Liver (tissue), 9 donors: ENCODE measurements around the gene NCDN. TPM values are rescaled to one million over a fixed set of nuclear protein-coding genes. Genes with fewer than 3 reads are reported as not detected.

ENCODE experiments used
- DNase-seq: peaks from one replicate; pipeline ENCODE4 v3.0.0-alpha.2; 2017; ENCODE audit warnings: low spot score
- H3K27ac ChIP-seq, 2 donors: one replicate each; pipeline ENCODE4 v1.7.0; 2013; ENCODE audit warnings: inconsistent platforms in 2 of 2, low read length in 2 of 2, control low read depth in 1 of 2, low read depth in 1 of 2, mild to moderate bottlenecking in 1 of 2
- H3K27me3 ChIP-seq, 4 donors: one replicate each; pipeline versions ENCODE4 v1.6.1 to v1.7.0; 2013; ENCODE audit warnings: low read length in 3 of 4, inconsistent platforms in 1 of 4, mild to moderate bottlenecking in 1 of 4, moderate library complexity in 1 of 4; ENCODE audit not compliant: control insufficient read depth in 4 of 4, insufficient read depth in 4 of 4
- H3K36me3 ChIP-seq, 4 donors: one replicate each; pipeline versions ENCODE4 v1.6.1 to v1.7.0; 2013; ENCODE audit warnings: low read length in 3 of 4, mild to moderate bottlenecking in 3 of 4, low read depth in 1 of 4, moderate library complexity in 1 of 4; ENCODE audit not compliant: control insufficient read depth in 4 of 4, insufficient read depth in 3 of 4
- H3K4me1 ChIP-seq, 4 donors: one replicate each; pipeline versions ENCODE4 v1.6.1 to v1.7.0; 2013; ENCODE audit warnings: low read length in 3 of 4, mild to moderate bottlenecking in 3 of 4, moderate library complexity in 1 of 4; ENCODE audit not compliant: control insufficient read depth in 4 of 4, insufficient read depth in 4 of 4
- H3K4me3 ChIP-seq, 3 donors: one replicate each; pipeline versions ENCODE4 v1.6.1 to v1.7.0; 2013; ENCODE audit warnings: low read length in 3 of 3, control low read depth in 1 of 3, low read depth in 1 of 3, mild to moderate bottlenecking in 1 of 3
- H3K9ac ChIP-seq, 2 donors: one replicate each; pipeline ENCODE4 v1.7.0; 2013; ENCODE audit warnings: low read length in 2 of 2, mild to moderate bottlenecking in 2 of 2, moderate library complexity in 2 of 2, control low read depth in 1 of 2, low read depth in 1 of 2
- H3K9me3 ChIP-seq, 4 donors: one replicate each; pipeline versions ENCODE4 v1.6.1 to v1.7.0; 2013; ENCODE audit warnings: low read length in 3 of 4; ENCODE audit not compliant: control insufficient read depth in 4 of 4
- EGR1 ChIP-seq, 2 donors: IDR thresholded peaks; 2 replicates each; pipeline ENCODE4 v1.6.1; 2016 to 2018; ENCODE audit warnings: antibody characterized with exemption in 2 of 2, low read depth in 2 of 2
- FOXA1 ChIP-seq: IDR thresholded peaks from 2 replicates; pipeline ENCODE4 v1.6.1; 2016; ENCODE audit warnings: antibody characterized with exemption
- FOXA2 ChIP-seq: IDR thresholded peaks from 2 replicates; pipeline ENCODE4 v1.6.1; 2016; ENCODE audit warnings: antibody characterized with exemption
- GABPA ChIP-seq, 2 donors: IDR thresholded peaks in 1 of 2; conservative IDR thresholded peaks in 1 of 2; 2 replicates each; pipeline ENCODE4 v1.6.1; 2016; ENCODE audit warnings: antibody characterized with exemption in 2 of 2, mild to moderate bottlenecking in 1 of 2, moderate library complexity in 1 of 2
- HNF4A ChIP-seq, 2 donors: conservative IDR thresholded peaks; 2 replicates each; pipeline ENCODE4 v1.6.1; 2016; ENCODE audit warnings: antibody characterized with exemption in 2 of 2, mild to moderate bottlenecking in 2 of 2
- HNF4G ChIP-seq: IDR thresholded peaks from 2 replicates; pipeline ENCODE4 v1.6.1; 2016; ENCODE audit warnings: antibody characterized with exemption
- JUND ChIP-seq, 2 donors: IDR thresholded peaks; 2 replicates each; pipeline ENCODE4 v1.6.1; 2016; ENCODE audit warnings: antibody characterized with exemption in 2 of 2
- MAX ChIP-seq: IDR thresholded peaks from 2 replicates; pipeline ENCODE4 v1.6.1; 2016; ENCODE audit warnings: antibody characterized with exemption
- NR2F2 ChIP-seq: IDR thresholded peaks from 2 replicates; pipeline ENCODE4 v1.6.1; 2016; ENCODE audit warnings: antibody characterized with exemption
- RAD21 ChIP-seq, 2 donors: IDR thresholded peaks; 2 replicates each; pipeline ENCODE4 v1.6.1; 2016; ENCODE audit warnings: antibody characterized with exemption in 2 of 2, mild to moderate bottlenecking in 2 of 2
- REST ChIP-seq: IDR thresholded peaks from 2 replicates; pipeline ENCODE4 v1.6.1; 2016; ENCODE audit warnings: antibody characterized with exemption, mild to moderate bottlenecking
- RXRA ChIP-seq, 2 donors: IDR thresholded peaks; 2 replicates each; pipeline ENCODE4 v1.6.1; 2017 to 2018; ENCODE audit warnings: antibody characterized with exemption in 2 of 2, mild to moderate bottlenecking in 1 of 2
- SP1 ChIP-seq: IDR thresholded peaks from 2 replicates; pipeline ENCODE4 v1.6.1; 2018; ENCODE audit warnings: antibody characterized with exemption, mild to moderate bottlenecking
- TAF1 ChIP-seq: conservative IDR thresholded peaks from 2 replicates; pipeline ENCODE4 v1.6.1; 2016; ENCODE audit warnings: antibody characterized with exemption, mild to moderate bottlenecking
- YY1 ChIP-seq: IDR thresholded peaks from 2 replicates; pipeline ENCODE4 v1.6.1; 2016; ENCODE audit warnings: antibody characterized with exemption, mild to moderate bottlenecking
- WGBS: extraction: QIAGEN DNeasy Blood & Tissue Kit; methylation state at CpG from one replicate; pipeline ENCODE4 v1.1.7; 2013; 5-methylcytosine and 5-hydroxymethylcytosine counted together
- polyA plus RNA-seq, 2 donors: library from polyadenylated mRNA; stranded (reverse) in 1 of 2; unstranded in 1 of 2; fragments of 200-250 nt in 1 of 2; fragments of >200 nt in 1 of 2; fragmentation: Nextera tagmentation in 1 of 2; extraction: Ambion mirVana in 1 of 2; gene quantifications; one replicate each; pipeline versions ENCODE4 v1.2.1 to v1.2.3, GENCODE V29; 2013 to 2015
- total RNA-seq, 2 donors: library from RNA; depleted of rRNA; stranded (reverse); fragments of >200 nt; gene quantifications; one replicate each; pipeline ENCODE4 v1.2.3, GENCODE V29; 2014
- TF ChIP-seq, protein P1 (sequence below): IDR thresholded peaks from 2 replicates; pipeline ENCODE4 v1.6.1; 2016; ENCODE audit warnings: antibody characterized with exemption
- TF ChIP-seq, protein P2 (sequence below): IDR thresholded peaks from 2 replicates; pipeline ENCODE4 v1.6.1; 2016; ENCODE audit warnings: antibody characterized with exemption
- TF ChIP-seq, protein P3 (sequence below): fragments of 150-350 bp; IDR thresholded peaks from 2 replicates; pipeline ENCODE4 v1.5.1; 2017; ENCODE audit warnings: improper control_type of control experiment, low read depth, low read length; ENCODE audit not compliant: missing input control
- donor health status: healthy.
- donor health status: healthy.
- donor health status: healthy.
- donor health status: healthy.
- donor health status: healthy.

NCDN gene
- total and polyA plus RNA-seq, 4 donors: 2.7 to 7.9 (median 5.6) TPM

GRCh38 chr1:35589516-35590427 lies 32.2 kb downstream of the NCDN start:
- H3K27ac ChIP-seq: no peak overlapping the region
- H3K9ac ChIP-seq: no peak overlapping the region
- no peaks in the 10 kb centered on the region for H3K36me3 ChIP-seq
- WGBS: 98% methylated on average over 15 of the region's 15 CpGs
- no peaks in the 10 kb centered on the region for H3K9me3 ChIP-seq
- DNase-seq: no peak
- TF ChIP-seq MAX (no peak), EGR1 (IDR thresholded peaks at IDR 0.05; ENCODE audit: low read depth in 2 of 2) (no peak)
- no peaks in the 10 kb centered on the region for H3K4me1 ChIP-seq
- no peaks in the 10 kb centered on the region for H3K27me3 ChIP-seq
- H3K4me3 ChIP-seq: no peak overlapping the region

GRCh38 chr1:35590476-35591040 lies 33.0 kb downstream of the NCDN start:
- H3K27ac ChIP-seq: no peak overlapping the region
- no peaks in the 10 kb centered on the region for H3K27me3 ChIP-seq
- H3K9ac ChIP-seq: no peak overlapping the region
- H3K4me1 ChIP-seq: no peaks in the 10 kb centered on the region
- no peaks in the 10 kb centered on the region for H3K36me3 ChIP-seq
- no peaks in the 10 kb centered on the region for H3K9me3 ChIP-seq
- DNase-seq: no peak
- H3K4me3 ChIP-seq: no peak overlapping the region
- TF ChIP-seq EGR1 (IDR thresholded peaks at IDR 0.05; ENCODE audit: low read depth in 2 of 2) (no peak), RAD21 (IDR thresholded peaks at IDR 0.05) (no peak), TAF1 (no peak), SP1 (no peak), HNF4A (conservative IDR thresholded peaks at IDR 0.05) (no peak), FOXA1 (no peak), MAX (no peak), JUND (IDR thresholded peaks at IDR 0.05) (no peak), YY1 (no peak), REST (no peak), NR2F2 (no peak), RXRA (IDR thresholded peaks at IDR 0.05) (no peak), FOXA2 (no peak), GABPA (IDR thresholded peaks at IDR 0.05 in 1 of 2, conservative IDR thresholded peaks at IDR 0.05 in 1 of 2) (no peak), HNF4G (no peak)
- TF ChIP-seq, protein P1, sequence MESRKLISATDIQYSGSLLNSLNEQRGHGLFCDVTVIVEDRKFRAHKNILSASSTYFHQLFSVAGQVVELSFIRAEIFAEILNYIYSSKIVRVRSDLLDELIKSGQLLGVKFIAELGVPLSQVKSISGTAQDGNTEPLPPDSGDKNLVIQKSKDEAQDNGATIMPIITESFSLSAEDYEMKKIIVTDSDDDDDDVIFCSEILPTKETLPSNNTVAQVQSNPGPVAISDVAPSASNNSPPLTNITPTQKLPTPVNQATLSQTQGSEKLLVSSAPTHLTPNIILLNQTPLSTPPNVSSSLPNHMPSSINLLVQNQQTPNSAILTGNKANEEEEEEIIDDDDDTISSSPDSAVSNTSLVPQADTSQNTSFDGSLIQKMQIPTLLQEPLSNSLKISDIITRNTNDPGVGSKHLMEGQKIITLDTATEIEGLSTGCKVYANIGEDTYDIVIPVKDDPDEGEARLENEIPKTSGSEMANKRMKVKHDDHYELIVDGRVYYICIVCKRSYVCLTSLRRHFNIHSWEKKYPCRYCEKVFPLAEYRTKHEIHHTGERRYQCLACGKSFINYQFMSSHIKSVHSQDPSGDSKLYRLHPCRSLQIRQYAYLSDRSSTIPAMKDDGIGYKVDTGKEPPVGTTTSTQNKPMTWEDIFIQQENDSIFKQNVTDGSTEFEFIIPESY: no peak
- TF ChIP-seq, protein P2, sequence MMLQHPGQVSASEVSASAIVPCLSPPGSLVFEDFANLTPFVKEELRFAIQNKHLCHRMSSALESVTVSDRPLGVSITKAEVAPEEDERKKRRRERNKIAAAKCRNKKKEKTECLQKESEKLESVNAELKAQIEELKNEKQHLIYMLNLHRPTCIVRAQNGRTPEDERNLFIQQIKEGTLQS: no peak
- TF ChIP-seq, protein P3, sequence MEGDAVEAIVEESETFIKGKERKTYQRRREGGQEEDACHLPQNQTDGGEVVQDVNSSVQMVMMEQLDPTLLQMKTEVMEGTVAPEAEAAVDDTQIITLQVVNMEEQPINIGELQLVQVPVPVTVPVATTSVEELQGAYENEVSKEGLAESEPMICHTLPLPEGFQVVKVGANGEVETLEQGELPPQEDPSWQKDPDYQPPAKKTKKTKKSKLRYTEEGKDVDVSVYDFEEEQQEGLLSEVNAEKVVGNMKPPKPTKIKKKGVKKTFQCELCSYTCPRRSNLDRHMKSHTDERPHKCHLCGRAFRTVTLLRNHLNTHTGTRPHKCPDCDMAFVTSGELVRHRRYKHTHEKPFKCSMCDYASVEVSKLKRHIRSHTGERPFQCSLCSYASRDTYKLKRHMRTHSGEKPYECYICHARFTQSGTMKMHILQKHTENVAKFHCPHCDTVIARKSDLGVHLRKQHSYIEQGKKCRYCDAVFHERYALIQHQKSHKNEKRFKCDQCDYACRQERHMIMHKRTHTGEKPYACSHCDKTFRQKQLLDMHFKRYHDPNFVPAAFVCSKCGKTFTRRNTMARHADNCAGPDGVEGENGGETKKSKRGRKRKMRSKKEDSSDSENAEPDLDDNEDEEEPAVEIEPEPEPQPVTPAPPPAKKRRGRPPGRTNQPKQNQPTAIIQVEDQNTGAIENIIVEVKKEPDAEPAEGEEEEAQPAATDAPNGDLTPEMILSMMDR: no peak
- 95% methylated on average over 25 of the region's 25 CpGs for WGBS
